HUDEP-2 (cell line): ENCODE results near the gene HRCT1.
"Not testable (repeated sequence)": the region's sequence is repeated elsewhere in the genome, so short reads cannot be mapped to it uniquely, and the experiment has no call there.

Experiments
- DNase-seq, 76 experiments: peaks; one replicate each; lab custom pipeline; 2025; ENCODE audit not compliant: unreplicated experiment in 76 of 76; lab: John Stamatoyannopoulos, UW

HRCT1 gene

GRCh38 chr9:35905912-35906679, at the start of gene HRCT1:
Gene HRCT1, plus strand, starts transcription at chr9:35906202. Its CDS starts 86 bp downstream, at chr9:35906288.
- DNase-seq: peak in 28 of 76 experiments; percentile 8 to 72 (median 28)

- DNase-seq: no peak
Measured at GRCh38 chr9:35856206-35856605, 49.8 kb upstream of the HRCT1 start.

- no peak for DNase-seq
Measured at GRCh38 chr9:35856882-35857281, 49.1 kb upstream of the HRCT1 start.

GRCh38 chr9:35858458-35858857, 47.5 kb upstream of the HRCT1 start:
- DNase-seq: no peak

GRCh38 chr9:35859310-35859989, 46.6 kb upstream of the HRCT1 start:
- DNase-seq: peak in 10 of 76 experiments; percentile 1 to 40 (median 9)

GRCh38 chr9:35859990-35860339, 46.0 kb upstream of the HRCT1 start:
- no peak for DNase-seq

- DNase-seq: no peak
Measured at GRCh38 chr9:35861161-35861897, 44.7 kb upstream of the HRCT1 start.

- no peak for DNase-seq
Measured at GRCh38 chr9:35862328-35862727, 43.7 kb upstream of the HRCT1 start.

- DNase-seq: no peak
Measured at GRCh38 chr9:35863583-35863982, 42.4 kb upstream of the HRCT1 start.

GRCh38 chr9:35864695-35865255, 41.2 kb upstream of the HRCT1 start:
- DNase-seq: no peak

GRCh38 chr9:35867538-35867937, 38.5 kb upstream of the HRCT1 start:
- no peak for DNase-seq

GRCh38 chr9:35868933-35869332, 37.1 kb upstream of the HRCT1 start:
- no peak for DNase-seq

GRCh38 chr9:35869621-35870216, 36.3 kb upstream of the HRCT1 start:
- DNase-seq: no peak

GRCh38 chr9:35870351-35870923, 35.6 kb upstream of the HRCT1 start, which contains the start of gene OR13J1:
Gene OR13J1, minus strand, starts transcription at chr9:35870401. Its CDS starts 0 bp downstream, at chr9:35870401.
- no peak for DNase-seq

- DNase-seq: no peak
Measured at GRCh38 chr9:35871545-35871944, 34.5 kb upstream of the HRCT1 start.

GRCh38 chr9:35872505-35872904, 33.5 kb upstream of the HRCT1 start:
- DNase-seq: no peak

- peak in 57 of 76 experiments; percentile 5 to 75 (median 41) for DNase-seq
Measured at GRCh38 chr9:35882263-35882848, 23.6 kb upstream of the HRCT1 start.

GRCh38 chr9:35882996-35883395, 23.0 kb upstream of the HRCT1 start:
- no peak for DNase-seq

- not testable (repeated sequence) for DNase-seq
Measured at GRCh38 chr9:35884908-35885307, 21.1 kb upstream of the HRCT1 start.

GRCh38 chr9:35891646-35892045, 14.4 kb upstream of the HRCT1 start:
- DNase-seq: no peak
